NCI-H524 treated with DMSO at 0.1 percent for 48 hours (cell line): Measurements from ENCODE around the gene CCDC122.
A peak's percentile ranks its signal among the peaks of the same experiment; 100 is the strongest.

Experiments
- DNase-seq: peaks from one replicate; lab custom pipeline; 2025; lab: John Stamatoyannopoulos, UW

The CCDC122 gene

DNA sequence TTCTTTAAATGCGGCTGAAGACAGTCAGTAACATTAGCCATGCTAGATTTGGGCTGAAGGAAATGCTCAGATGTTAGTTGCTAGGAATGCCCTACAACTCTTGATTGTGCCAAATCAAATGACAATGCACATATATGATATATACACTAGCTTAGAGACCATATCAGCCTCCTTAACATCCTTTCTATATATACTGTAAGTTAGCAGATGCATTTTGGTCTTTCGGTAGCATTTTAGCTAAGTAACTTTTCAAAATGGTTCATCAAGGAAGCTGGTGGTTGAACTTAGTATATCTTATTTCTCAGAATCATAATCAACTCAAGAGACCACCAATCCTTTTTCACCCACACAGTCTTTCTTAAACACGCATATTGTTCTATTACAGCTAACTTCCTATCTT lies 78.7 kb downstream of the CCDC122 start:
- no peak for DNase-seq

DNA sequence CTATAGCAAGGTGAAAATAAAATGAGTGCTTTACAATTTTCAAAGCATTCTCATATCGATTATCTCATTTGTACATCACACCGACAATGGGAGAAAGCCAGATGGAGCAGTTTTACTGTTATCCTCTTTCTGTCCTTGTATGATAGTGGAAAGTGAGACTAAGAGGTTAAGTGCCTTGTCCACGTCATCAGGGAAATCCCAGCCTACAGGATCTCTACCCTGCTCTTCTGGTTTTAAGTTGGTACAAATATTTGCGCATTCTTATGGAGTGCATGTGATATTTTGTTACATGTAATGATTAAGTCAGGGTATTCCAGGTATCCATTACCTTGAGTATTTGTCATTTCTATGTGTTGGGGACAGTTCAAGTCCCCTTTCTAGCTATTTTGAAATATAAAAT lies 80.3 kb downstream of the CCDC122 start:
- no peak for DNase-seq

DNA sequence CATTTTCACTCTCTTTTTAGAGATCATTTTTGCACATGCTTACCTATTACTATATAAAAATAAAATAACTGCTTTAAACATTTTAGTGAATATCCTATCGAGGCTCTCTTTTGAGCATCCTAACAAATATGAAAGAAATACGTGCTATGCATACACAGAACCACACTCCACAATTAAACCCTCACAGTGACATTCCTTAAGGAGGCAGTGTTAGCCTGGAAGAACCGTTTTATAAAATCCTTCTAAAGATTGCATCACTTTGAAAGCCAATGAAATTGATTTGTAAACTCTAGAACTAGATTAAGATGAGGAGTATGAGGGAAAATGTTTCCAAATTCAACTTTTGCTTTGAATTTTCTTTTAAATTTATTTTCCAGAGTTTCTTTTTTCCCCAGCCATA lies 81.7 kb downstream of the CCDC122 start:
- DNase-seq: no peak

DNA sequence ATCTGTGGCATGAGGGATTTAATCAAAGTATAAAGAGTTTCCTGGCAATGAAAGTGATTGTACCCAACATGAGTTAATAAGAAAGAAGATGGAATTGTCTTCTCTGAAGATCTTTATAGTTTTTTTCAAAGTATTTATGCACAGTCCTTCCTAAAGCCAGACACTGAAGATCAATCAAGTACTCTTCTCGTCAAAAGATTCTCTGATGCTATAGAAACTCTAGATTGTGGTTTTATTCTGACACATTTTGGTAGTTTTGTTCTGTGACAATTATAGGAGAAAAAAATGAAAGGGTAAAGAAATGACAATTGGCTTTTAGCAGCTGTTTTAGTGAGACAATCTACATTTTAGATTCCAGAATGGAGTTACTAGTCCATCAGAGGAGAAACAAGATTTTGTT lies 82.4 kb downstream of the CCDC122 start:
- no peak for DNase-seq

DNA sequence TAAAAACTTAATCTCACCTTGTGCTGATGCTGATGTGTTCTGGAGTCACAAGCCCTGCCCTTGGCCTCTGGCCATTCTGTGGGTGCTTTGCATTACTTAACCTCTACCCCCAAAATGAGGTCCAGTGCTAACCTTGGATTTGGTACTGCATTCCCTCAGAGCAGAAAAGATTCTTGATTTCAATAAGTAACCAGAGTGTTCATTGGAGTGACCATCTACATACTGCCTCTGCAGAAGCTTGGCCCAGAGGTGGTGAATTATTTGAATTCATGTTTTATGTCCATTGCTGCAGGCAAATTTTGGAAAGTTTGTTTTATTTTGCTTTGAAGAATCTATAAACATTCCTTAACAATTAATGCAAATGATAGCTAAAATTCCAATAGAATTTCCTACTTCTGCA lies 85.1 kb downstream of the CCDC122 start:
- DNase-seq: no peak

DNA sequence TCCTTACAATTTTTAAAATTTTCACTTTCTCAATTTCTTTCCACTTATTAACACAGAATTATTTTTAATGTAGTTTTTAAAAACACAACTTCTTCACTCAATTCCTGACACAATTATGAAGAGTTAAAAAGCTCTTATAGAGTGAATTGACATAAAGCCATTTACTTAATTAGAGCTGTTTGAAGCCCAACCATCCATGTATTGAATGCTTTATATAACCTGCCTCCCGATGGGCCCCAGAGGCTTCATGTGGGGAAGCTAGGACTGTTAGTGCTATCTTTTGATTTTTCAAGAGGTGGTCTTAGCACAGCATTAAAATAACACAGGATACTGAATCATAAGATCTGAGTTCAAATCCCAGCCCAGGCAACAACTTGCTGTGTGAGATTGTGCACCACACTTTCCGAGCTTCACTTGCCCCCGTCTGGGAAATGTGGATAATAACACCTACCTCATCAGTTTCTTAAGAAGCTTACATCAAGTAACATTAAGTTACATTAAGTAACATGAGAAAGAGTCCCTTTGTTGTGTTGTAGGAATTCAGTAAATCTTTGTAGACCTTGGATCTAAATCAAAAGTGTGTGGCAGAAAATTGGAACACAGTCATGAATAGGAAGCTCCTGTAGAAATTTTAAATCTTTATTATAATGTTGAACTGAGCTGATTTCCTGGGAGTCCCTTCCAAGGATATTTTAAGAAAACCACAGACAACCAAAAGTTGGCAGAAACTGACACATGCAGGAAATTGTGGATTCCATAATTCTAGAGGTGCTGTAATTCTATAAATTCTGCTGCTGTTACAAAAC lies 87.3 kb downstream of the CCDC122 start:
- DNase-seq: no peak

DNA sequence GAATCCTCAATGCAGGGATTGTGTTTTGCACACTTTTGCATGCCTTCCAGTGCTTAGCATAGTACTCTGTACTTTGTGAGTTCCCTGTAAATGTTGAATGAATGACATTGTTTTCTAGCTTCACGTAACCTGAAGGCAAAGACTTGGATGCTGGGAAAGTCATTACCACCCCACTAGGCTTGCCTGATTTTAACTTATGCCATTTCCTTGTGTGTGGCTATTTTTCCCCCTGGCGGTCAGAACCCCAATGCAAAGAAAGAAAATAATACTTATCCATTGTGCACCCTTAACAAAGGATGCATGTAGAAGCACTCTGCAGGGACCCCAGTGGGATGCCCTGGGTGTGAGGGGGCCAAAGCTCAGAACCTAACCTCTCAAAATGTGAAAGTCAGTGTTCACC lies 91.5 kb downstream of the CCDC122 start:
- DNase-seq: no peak

DNA sequence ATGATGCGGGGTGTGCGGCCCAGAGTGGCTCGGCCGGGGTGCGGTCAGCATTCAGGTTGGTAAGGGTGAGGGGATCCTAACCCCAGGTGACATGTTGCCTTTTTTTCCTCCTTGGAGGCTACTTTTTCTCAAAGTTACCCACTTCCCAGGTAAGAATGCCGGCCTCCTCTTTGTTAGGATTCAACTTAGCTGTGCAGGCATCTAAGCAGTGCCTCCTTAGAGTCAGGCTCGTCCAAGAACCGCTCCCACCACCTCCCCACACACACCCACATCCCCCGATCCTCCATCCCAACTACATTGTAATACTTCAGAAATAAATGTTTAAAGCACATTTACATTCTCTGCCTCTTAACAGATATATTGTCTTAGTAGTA lies 92.0 kb downstream of the CCDC122 start:
- no peak for DNase-seq

DNA sequence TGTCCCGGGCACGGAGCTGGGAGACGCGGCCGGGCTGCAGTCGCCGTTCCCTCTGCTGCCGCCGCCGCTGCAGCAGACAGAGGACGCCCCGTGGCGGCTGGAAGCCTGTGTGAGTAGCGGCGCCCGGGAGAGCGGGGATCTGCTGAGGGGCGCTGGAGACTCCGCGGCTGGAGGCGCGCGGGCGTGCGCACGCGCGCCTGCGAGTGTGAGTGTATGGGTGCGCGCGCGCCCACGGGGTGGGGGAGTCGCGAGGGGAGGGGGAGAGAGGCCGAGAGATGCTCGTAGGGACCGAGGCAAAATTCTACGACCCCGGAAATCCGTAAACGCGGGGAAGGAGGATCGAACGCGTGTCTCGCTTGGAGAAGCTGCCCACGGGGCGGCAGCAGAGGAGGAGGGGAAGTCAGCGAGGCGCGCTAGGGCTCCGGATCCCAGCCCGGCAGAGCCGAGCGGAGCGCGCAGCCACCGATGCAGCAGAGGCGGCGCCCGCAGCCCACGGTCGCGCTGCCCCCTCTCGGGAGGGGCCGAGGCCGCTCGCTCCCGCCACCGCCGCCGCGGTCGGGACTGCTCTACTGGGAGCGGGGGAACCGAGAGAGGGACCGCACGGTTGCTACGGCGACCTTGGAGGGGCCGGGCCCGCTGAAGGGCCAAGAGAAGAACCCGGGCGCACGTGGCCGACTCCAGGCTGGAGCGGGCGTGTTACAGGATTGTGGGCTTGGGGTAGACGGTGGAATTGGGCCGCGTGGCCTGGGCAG lies 92.6 kb downstream of the CCDC122 start, which contains the start of gene ENOX1:
Gene ENOX1 (minus strand): TSS at position 207 of the 752 bp plus-strand sequence.
- DNase-seq: peak; percentile 24

DNA sequence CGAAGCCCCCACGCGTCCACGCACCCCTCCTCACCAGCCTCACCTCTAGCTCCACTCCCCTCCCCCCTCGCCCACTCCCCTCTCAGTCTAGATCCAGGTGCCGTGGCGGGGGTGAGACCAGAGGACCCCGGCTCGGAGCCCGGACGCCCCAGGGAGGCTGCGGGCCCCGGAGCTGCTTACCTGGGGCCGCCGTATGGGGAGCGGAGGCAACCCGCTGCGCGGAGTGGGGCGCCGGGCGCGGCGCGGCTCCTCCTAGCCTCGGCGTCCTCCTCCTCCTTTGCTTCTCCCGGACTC lies 93.1 kb downstream of the CCDC122 start:
- DNase-seq: no peak
